Parathyroid adenoma (tissue), 2 donors: ENCODE data around the gene KLF9.

Experiments
- H2AFZ ChIP-seq: fragments of 300-600 bp; sonication (generic); one replicate; pipeline ENCODE4 v1.7.0; 2017; ENCODE audit warnings: antibody characterized with exemption, mild to moderate bottlenecking
- H3K27ac ChIP-seq: fragments of 300-600 bp; sonication (generic); one replicate; pipeline ENCODE4 v1.7.0; 2017
- H3K27me3 ChIP-seq: fragments of 300-600 bp; sonication (generic); one replicate; pipeline ENCODE4 v1.7.0; 2017; ENCODE audit warnings: low read length; ENCODE audit not compliant: control insufficient read depth, insufficient read depth
- H3K36me3 ChIP-seq: fragments of 300-600 bp; sonication (generic); one replicate; pipeline ENCODE4 v1.7.0; 2017; ENCODE audit warnings: low read length; ENCODE audit not compliant: control insufficient read depth, insufficient read depth
- H3K4me1 ChIP-seq: fragments of 300-600 bp; sonication (generic); one replicate; pipeline ENCODE4 v1.7.0; 2017; ENCODE audit warnings: control low read depth
- H3K4me2 ChIP-seq: fragments of 300-600 bp; sonication (generic); one replicate; pipeline ENCODE4 v1.7.0; 2017; ENCODE audit warnings: low read length
- H3K4me3 ChIP-seq: fragments of 300-600 bp; sonication (generic); one replicate; pipeline ENCODE4 v1.7.0; 2017; ENCODE audit warnings: low read depth, low read length
- H3K79me2 ChIP-seq: fragments of 300-600 bp; sonication (generic); one replicate; pipeline ENCODE4 v1.7.0; 2017; ENCODE audit warnings: control low read depth
- H3K9ac ChIP-seq: fragments of 300-600 bp; sonication (generic); one replicate; pipeline ENCODE4 v1.7.0; 2017; ENCODE audit warnings: mild to moderate bottlenecking
- H3K9me3 ChIP-seq: fragments of 300-600 bp; sonication (generic); one replicate; pipeline ENCODE4 v1.7.0; 2017; ENCODE audit warnings: low read length; ENCODE audit not compliant: control insufficient read depth
- TF ChIP-seq, protein P1 (sequence below): fragments of 300-600 bp; sonication (generic); IDR thresholded peaks from one replicate; pipeline ENCODE4 v1.7.0; 2017; ENCODE audit warnings: antibody characterized with exemption, mild to moderate bottlenecking
- donor health status: primary hyperparathyroidism.

KLF9 gene

GRCh38 chr9:70438341-70438928 lies 24.0 kb upstream of the KLF9 start:
- Histone ChIP-seq H2AFZ (peak overlapping the region; percentile 42), H3K9me3 (no peaks in the 10 kb centered on the region), H3K9ac (no peak overlapping the region), H3K27ac (peak overlapping the region; percentile 60), H3K4me2 (no peak overlapping the region), H3K4me1 (no peaks in the 10 kb centered on the region), H3K36me3 (no peaks in the 10 kb centered on the region), H3K27me3 (no peaks in the 10 kb centered on the region), H3K79me2 (no peaks in the 10 kb centered on the region), H3K4me3 (no peak overlapping the region)
- TF ChIP-seq, protein P1, sequence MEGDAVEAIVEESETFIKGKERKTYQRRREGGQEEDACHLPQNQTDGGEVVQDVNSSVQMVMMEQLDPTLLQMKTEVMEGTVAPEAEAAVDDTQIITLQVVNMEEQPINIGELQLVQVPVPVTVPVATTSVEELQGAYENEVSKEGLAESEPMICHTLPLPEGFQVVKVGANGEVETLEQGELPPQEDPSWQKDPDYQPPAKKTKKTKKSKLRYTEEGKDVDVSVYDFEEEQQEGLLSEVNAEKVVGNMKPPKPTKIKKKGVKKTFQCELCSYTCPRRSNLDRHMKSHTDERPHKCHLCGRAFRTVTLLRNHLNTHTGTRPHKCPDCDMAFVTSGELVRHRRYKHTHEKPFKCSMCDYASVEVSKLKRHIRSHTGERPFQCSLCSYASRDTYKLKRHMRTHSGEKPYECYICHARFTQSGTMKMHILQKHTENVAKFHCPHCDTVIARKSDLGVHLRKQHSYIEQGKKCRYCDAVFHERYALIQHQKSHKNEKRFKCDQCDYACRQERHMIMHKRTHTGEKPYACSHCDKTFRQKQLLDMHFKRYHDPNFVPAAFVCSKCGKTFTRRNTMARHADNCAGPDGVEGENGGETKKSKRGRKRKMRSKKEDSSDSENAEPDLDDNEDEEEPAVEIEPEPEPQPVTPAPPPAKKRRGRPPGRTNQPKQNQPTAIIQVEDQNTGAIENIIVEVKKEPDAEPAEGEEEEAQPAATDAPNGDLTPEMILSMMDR, result no peak

DNA sequence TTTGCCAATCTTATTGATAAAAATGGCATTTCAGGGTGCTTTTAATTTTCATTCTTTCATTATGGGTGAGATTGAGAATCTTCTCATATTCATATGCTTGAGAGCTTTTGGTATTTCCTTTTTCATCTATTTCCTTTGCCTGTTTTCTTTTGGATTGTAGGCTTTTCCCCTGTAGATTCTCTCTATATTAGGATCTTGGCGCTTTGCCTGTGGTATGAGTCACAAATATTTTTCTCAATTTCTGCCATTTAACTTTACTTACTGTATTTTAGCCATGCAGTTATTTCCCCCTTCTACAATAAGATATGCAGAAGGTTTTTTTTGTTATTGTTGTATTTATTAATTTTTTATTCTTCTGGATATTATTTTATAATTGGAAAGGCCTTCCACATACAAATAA lies 21.5 kb upstream of the KLF9 start:
- no peaks in the 10 kb centered on the region for H3K27me3 ChIP-seq
- H3K4me3 ChIP-seq, result no peak overlapping the region
- no peak overlapping the region for H3K4me2 ChIP-seq
- no peak overlapping the region for H2AFZ ChIP-seq
- H3K36me3 ChIP-seq, result no peaks in the 10 kb centered on the region
- no peaks in the 10 kb centered on the region for H3K4me1 ChIP-seq
- no peaks in the 10 kb centered on the region for H3K79me2 ChIP-seq
- no peak overlapping the region for H3K27ac ChIP-seq
- H3K9me3 ChIP-seq, result no peaks in the 10 kb centered on the region
- H3K9ac ChIP-seq, result no peak overlapping the region
- TF ChIP-seq, protein P1, result no peak

- Histone ChIP-seq H3K79me2 (no peaks in the 10 kb centered on the region), H3K9me3 (no peaks in the 10 kb centered on the region), H3K36me3 (no peaks in the 10 kb centered on the region), H3K4me2 (no peak overlapping the region), H3K4me3 (no peak overlapping the region), H3K27me3 (no peaks in the 10 kb centered on the region), H3K4me1 (no peaks in the 10 kb centered on the region), H3K9ac (no peak overlapping the region), H2AFZ (no peak overlapping the region), H3K27ac (no peak overlapping the region)
- TF ChIP-seq, protein P1, result no peak
Measured at GRCh38 chr9:70429899-70430298, 15.4 kb upstream of the KLF9 start.

- Histone ChIP-seq H3K27ac (no peak overlapping the region), H3K9me3 (no peaks in the 10 kb centered on the region)
Measured at GRCh38 chr9:70428781-70429180, 14.3 kb upstream of the KLF9 start.

More at GRCh38 chr9:70428781-70429180, 14.3 kb upstream of the KLF9 start:
- no peaks in the 10 kb centered on the region for H3K36me3 ChIP-seq
- H2AFZ ChIP-seq, result no peak overlapping the region
- no peaks in the 10 kb centered on the region for H3K79me2 ChIP-seq
- H3K4me1 ChIP-seq, result no peaks in the 10 kb centered on the region
- no peaks in the 10 kb centered on the region for H3K27me3 ChIP-seq
- H3K4me2 ChIP-seq, result no peak overlapping the region
- H3K4me3 ChIP-seq, result no peak overlapping the region
- H3K9ac ChIP-seq, result no peak overlapping the region
- TF ChIP-seq, protein P1, result no peak
